GM12872 (cell line): Measurements from ENCODE around the gene PHF21B.

ENCODE experiments used
- CTCF ChIP-seq: IDR thresholded peaks from 3 replicates; pipeline ENCODE4 v1.5.1; 2011; ENCODE audit warnings: low read depth, mild to moderate bottlenecking, low read length, moderate library complexity; ENCODE audit not compliant: insufficient read depth

The PHF21B gene

DNA sequence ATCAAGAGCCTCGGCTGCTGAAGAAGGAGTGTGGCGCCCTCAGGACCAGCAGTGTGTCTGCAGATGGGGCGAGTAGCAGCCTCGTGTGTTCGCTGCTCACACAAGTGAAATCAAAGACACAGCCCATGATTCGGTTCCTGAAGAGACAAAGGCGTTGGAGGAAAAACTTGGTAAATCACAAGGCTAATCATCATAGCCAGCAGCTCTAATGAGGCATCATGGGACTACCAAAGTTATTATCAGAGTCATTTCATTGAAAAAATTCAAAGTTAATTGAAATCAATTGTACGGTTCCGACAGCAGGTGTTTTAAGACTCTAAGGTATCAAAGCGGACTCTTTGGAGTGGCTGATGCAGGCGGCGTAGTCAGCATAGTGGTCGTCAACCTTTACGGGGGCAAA, 9.5 kb downstream of the PHF21B start:
- TF ChIP-seq CTCF, result no peak

DNA sequence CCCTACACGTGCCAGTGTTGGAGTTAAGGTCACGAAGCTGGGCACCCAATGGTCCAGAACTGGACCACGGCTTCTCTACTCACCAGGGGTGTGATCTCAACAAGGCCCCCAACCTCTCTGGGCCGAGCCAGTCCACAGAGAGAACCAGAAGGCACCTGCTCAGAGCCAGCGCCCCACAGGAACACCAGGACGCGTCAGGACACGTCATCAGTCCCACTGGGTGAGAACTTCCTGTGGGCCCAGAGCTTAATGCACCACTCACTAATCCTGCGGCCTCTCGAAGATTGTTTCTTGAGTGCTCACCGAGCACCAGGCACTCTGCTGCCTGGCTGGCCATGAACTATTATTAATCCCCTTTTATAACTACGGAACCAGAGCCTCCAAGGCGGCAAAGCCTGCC, 10.1 kb downstream of the PHF21B start:
- no peak for TF ChIP-seq CTCF

- TF ChIP-seq CTCF, result no peak
Observed at GRCh38 chr22:44999231-44999630, 10.6 kb downstream of the PHF21B start.

DNA sequence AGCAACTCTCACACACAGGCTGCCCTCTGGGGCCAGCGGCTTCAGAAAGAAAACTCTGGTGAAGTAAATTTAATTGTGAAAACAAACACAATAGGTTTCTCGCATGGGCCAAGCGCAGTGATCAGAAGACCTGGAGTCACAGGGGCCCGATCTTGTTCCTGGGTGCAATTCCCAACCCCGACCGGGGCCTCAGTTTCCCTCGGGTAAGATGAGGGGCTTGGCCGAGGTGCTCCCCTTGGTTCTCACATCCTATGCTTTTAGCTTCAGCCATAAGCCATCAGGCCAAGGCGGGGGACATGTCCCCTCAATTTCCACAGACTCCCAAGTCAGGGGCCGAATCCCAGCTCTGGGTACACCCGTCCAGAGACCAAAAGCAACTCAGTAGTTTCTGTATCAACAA, 11.5 kb downstream of the PHF21B start:
- no peak for TF ChIP-seq CTCF

- no peak for TF ChIP-seq CTCF
Observed at GRCh38 chr22:44997060-44997459, 12.7 kb downstream of the PHF21B start.

DNA sequence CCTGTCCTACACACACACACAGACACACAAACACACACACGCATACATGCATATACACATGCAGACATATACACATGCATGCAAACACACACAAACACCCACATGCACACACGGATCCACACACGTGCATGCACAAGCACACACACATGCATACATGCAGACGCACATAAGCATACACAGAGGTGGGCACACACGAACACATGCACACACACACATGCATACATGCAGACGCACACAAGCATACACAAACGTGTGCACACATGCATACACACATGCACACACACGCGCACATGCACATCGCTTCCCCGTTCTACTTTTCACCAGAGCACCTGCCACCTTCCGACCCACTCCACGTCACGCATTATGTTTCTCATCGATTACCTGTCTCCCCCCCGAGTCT, 13.2 kb downstream of the PHF21B start:
- no peak for TF ChIP-seq CTCF

- no peak for TF ChIP-seq CTCF
Observed at GRCh38 chr22:44996120-44996519, 13.7 kb downstream of the PHF21B start.

- no peak for TF ChIP-seq CTCF
Observed at GRCh38 chr22:44995715-44996114, 14.1 kb downstream of the PHF21B start.
